ENCODE results near the gene ZFYVE28.

DNA sequence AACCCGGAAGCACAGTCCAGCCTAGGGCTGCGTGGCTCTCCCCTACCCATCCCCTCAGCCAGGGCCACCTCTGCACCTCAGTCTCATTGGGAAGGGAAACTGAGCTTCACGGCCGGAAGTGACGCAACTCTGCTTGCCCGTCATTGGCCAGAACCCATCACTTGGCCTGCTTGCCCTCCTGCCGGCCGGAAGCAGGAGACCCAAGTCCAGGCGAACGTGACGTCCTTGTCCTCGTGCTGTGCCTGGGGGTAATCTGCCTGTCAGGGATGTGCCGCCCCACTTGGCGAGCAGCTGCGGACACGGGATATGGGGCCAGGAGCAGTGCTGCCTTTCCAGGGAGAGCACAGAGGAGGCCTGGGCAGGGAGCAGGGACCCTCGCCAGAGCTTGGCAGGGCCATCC is 31.2 kb downstream of the ZFYVE28 start:
- TF ChIP-seq, protein P1, sequence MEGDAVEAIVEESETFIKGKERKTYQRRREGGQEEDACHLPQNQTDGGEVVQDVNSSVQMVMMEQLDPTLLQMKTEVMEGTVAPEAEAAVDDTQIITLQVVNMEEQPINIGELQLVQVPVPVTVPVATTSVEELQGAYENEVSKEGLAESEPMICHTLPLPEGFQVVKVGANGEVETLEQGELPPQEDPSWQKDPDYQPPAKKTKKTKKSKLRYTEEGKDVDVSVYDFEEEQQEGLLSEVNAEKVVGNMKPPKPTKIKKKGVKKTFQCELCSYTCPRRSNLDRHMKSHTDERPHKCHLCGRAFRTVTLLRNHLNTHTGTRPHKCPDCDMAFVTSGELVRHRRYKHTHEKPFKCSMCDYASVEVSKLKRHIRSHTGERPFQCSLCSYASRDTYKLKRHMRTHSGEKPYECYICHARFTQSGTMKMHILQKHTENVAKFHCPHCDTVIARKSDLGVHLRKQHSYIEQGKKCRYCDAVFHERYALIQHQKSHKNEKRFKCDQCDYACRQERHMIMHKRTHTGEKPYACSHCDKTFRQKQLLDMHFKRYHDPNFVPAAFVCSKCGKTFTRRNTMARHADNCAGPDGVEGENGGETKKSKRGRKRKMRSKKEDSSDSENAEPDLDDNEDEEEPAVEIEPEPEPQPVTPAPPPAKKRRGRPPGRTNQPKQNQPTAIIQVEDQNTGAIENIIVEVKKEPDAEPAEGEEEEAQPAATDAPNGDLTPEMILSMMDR (conservative IDR thresholded peaks at IDR 0.05), result no peak
- TF ChIP-seq EZH2 (IDR thresholded peaks at IDR 0.05; ENCODE audit: low read depth), result no peak
